ENCODE data around the gene BFAR.

DNA sequence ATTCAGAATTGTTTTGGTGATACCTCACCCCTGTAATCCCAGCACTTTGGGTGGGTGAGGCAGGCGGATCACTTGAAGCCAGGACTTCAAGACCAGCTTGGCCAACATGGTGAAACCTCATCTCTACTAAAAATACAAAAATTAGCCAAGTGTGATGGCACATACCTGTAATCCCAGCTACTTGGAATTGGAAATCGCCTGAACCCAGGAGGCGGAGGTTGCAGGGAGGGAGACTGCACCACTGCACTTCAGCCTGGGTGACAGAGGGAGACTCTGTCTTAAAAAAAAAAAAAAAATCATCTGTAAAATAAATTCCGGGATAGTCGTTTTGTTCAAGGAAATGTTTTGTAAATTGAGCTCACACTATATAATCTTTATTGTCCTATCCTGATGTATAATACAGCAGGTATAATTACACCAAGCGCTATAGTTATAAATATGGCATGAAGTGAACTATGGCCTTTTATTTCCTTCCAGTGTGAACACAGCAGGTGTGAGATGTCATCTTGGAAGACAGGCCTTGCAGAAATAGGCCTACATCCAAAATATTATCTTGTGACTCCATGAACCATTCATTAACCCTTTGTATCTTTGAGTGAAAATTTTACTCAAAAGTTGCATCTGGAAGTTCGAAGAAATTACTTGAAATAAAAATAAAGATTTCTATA, 35.9 kb downstream of the BFAR start:
- TF ChIP-seq, protein P1, sequence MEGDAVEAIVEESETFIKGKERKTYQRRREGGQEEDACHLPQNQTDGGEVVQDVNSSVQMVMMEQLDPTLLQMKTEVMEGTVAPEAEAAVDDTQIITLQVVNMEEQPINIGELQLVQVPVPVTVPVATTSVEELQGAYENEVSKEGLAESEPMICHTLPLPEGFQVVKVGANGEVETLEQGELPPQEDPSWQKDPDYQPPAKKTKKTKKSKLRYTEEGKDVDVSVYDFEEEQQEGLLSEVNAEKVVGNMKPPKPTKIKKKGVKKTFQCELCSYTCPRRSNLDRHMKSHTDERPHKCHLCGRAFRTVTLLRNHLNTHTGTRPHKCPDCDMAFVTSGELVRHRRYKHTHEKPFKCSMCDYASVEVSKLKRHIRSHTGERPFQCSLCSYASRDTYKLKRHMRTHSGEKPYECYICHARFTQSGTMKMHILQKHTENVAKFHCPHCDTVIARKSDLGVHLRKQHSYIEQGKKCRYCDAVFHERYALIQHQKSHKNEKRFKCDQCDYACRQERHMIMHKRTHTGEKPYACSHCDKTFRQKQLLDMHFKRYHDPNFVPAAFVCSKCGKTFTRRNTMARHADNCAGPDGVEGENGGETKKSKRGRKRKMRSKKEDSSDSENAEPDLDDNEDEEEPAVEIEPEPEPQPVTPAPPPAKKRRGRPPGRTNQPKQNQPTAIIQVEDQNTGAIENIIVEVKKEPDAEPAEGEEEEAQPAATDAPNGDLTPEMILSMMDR (IDR thresholded peaks at IDR 0.05 in 2 of 3, conservative IDR thresholded peaks at IDR 0.05 in 1 of 3; ENCODE audit: insufficient read depth in 2 of 3, low read depth in 1 of 3, low read length in 3 of 3): no peak
- TF ChIP-seq ZNF224 (CRISPR knock-in tag; IDR thresholded peaks at IDR 0.05) (no peak), MTA3 (IDR thresholded peaks at IDR 0.05; ENCODE audit: borderline replicate concordance) (no peak), TBP (optimal IDR thresholded peaks at IDR 0.05; ENCODE audit: low read depth, low read length) (no peak), KAT7 (CRISPR knock-in tag; IDR thresholded peaks at IDR 0.05; ENCODE audit: borderline replicate concordance) (no peak), POLR2AphosphoS5 (IDR thresholded peaks at IDR 0.05; ENCODE audit: control insufficient read depth, insufficient read depth, low read depth, low read length) (no peak)
- TF ChIP-seq, protein P2, sequence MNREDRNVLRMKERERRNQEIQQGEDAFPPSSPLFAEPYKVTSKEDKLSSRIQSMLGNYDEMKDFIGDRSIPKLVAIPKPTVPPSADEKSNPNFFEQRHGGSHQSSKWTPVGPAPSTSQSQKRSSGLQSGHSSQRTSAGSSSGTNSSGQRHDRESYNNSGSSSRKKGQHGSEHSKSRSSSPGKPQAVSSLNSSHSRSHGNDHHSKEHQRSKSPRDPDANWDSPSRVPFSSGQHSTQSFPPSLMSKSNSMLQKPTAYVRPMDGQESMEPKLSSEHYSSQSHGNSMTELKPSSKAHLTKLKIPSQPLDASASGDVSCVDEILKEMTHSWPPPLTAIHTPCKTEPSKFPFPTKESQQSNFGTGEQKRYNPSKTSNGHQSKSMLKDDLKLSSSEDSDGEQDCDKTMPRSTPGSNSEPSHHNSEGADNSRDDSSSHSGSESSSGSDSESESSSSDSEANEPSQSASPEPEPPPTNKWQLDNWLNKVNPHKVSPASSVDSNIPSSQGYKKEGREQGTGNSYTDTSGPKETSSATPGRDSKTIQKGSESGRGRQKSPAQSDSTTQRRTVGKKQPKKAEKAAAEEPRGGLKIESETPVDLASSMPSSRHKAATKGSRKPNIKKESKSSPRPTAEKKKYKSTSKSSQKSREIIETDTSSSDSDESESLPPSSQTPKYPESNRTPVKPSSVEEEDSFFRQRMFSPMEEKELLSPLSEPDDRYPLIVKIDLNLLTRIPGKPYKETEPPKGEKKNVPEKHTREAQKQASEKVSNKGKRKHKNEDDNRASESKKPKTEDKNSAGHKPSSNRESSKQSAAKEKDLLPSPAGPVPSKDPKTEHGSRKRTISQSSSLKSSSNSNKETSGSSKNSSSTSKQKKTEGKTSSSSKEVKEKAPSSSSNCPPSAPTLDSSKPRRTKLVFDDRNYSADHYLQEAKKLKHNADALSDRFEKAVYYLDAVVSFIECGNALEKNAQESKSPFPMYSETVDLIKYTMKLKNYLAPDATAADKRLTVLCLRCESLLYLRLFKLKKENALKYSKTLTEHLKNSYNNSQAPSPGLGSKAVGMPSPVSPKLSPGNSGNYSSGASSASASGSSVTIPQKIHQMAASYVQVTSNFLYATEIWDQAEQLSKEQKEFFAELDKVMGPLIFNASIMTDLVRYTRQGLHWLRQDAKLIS (CRISPR knock-in tag; IDR thresholded peaks at IDR 0.05): no peak
- TF ChIP-seq, protein P3, sequence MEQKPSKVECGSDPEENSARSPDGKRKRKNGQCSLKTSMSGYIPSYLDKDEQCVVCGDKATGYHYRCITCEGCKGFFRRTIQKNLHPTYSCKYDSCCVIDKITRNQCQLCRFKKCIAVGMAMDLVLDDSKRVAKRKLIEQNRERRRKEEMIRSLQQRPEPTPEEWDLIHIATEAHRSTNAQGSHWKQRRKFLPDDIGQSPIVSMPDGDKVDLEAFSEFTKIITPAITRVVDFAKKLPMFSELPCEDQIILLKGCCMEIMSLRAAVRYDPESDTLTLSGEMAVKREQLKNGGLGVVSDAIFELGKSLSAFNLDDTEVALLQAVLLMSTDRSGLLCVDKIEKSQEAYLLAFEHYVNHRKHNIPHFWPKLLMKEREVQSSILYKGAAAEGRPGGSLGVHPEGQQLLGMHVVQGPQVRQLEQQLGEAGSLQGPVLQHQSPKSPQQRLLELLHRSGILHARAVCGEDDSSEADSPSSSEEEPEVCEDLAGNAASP (IDR thresholded peaks at IDR 0.05): no peak

All from K562 (cell line).